Activated T-helper 1 cell treated with Interleukin-2 at 50 U/mL for 16 hours (primary cell): Measurements from ENCODE around the gene ARMC5.
A peak's percentile ranks its signal among the peaks of the same experiment; 100 is the strongest.
"Not testable (repeated sequence)": the region's sequence is repeated elsewhere in the genome, so short reads cannot be mapped to it uniquely, and the experiment has no call there.

Experiments
- DNase-seq: peaks from one replicate; pipeline ENCODE4 v3.0.0-alpha.2; 2020; ENCODE audit warnings: low read depth

The ARMC5 gene

GRCh38 chr16:31501966-31502348 is 42.7 kb downstream of the ARMC5 start:
- DNase-seq = no peak

- DNase-seq = no peak
Measured at GRCh38 chr16:31502981-31503380, 43.7 kb downstream of the ARMC5 start.

- not testable (repeated sequence) for DNase-seq
Measured at GRCh38 chr16:31503555-31503954, 44.3 kb downstream of the ARMC5 start.

- DNase-seq = no peak
Measured at GRCh38 chr16:31504159-31504558, 44.9 kb downstream of the ARMC5 start.

GRCh38 chr16:31505483-31505882 is 46.2 kb downstream of the ARMC5 start:
- DNase-seq = no peak

GRCh38 chr16:31507617-31507928 is 48.3 kb downstream of the ARMC5 start:
- no peak for DNase-seq

GRCh38 chr16:31507929-31508705 is 48.8 kb downstream of the ARMC5 start, which contains the start of gene RUSF1:
TSS of gene RUSF1 (minus strand) at chr16:31508391. CDS start at chr16:31508373, 18 bp downstream.
- DNase-seq = peak; percentile 72

- DNase-seq = no peak
Measured at GRCh38 chr16:31508706-31509195, 49.5 kb downstream of the ARMC5 start.

GRCh38 chr16:31513126-31513525 is 53.8 kb downstream of the ARMC5 start:
- no peak for DNase-seq

GRCh38 chr16:31513884-31514283 is 54.6 kb downstream of the ARMC5 start:
- DNase-seq = no peak
